Measurements from ENCODE around the gene MFN2. TPM values are rescaled to one million over a fixed set of nuclear protein-coding genes. Genes with fewer than 3 reads are reported as not detected.

The MFN2 gene
- total RNA-seq, 4 donors from 2014 or later: 80.0 to 131 (median 111) TPM

- DNase-seq: no peak
- Histone ChIP-seq H3K9me3 (no peaks in the 10 kb centered on the region), H3K4me1 (peaks cover 6 to 10% of the 10 kb centered on the region in 2 donors), H3K36me3 (no peaks in the 10 kb centered on the region), H3K4me3 (replicated peaks in 1 of 3) (no peak overlapping the region), H3K27ac (no peak overlapping the region), H3K27me3 (peaks cover 17% of the 10 kb centered on the region)
- TF ChIP-seq POLR2A (IDR thresholded peaks at IDR 0.05) (no peak), CTCF (IDR thresholded peaks at IDR 0.05) (no peak)
- 95 to 96% methylated on average over 3 of the region's 3 CpGs for WGBS, 2 donors
- intact Hi-C loops (cut with DNase I): no loop called here
Measured at GRCh38 chr1:12060500-12060899, 80.3 kb downstream of the MFN2 start.

Small RNA genes within 50 kb of the gene (microRNA-seq; reads per million reads assigned to microRNA genes)
- gene MIR6729: 1.1 reads per million

Small RNA genes within 50 kb of the gene (small RNA-seq; reads per million reads assigned to genes)
- gene AL096840.1 (not detected), gene MIR6729 (not detected), gene RF00019 (not detected), gene RN7SL649P (not detected)

Other genes starting within 250 kb of the MFN2 start
- 10 to 100 TPM; 35.6 to 72.4 (median 63.6) TPM for gene AGTRAP, start 244.3 kb upstream of the MFN2 start, total RNA-seq
- gene C1orf167, start 218.3 kb upstream of the MFN2 start, total RNA-seq: 1 to 10 TPM in 1 of 4 donors, under 1 TPM in 1, not detected in 2; 0.22 to 6.3 TPM
- gene MTHFR, start 174.5 kb upstream of the MFN2 start, total RNA-seq: 10 to 100 TPM; 52.8 to 96.9 (median 65.6) TPM
- gene CLCN6, start 174.3 kb upstream of the MFN2 start, total RNA-seq: 10 to 100 TPM; 14.8 to 38.4 (median 16.9) TPM
- gene NPPA, start 132.7 kb upstream of the MFN2 start, total RNA-seq: not detected
- not detected for gene NPPB, start 121.5 kb upstream of the MFN2 start, total RNA-seq
- gene KIAA2013, start 54.0 kb upstream of the MFN2 start, total RNA-seq: 10 to 100 TPM; 74.6 to 98.0 (median 84.0) TPM
- gene PLOD1, start 45.7 kb upstream of the MFN2 start, total RNA-seq: 100 to 1,000 TPM in 1 of 4 donors, 10 to 100 TPM in 3; 64.4 to 107 (median 80.8) TPM
- 10 to 100 TPM; 17.7 to 39.1 (median 30.6) TPM for gene MIIP, start 39.1 kb downstream of the MFN2 start, total RNA-seq
- gene TNFRSF8, start 82.9 kb downstream of the MFN2 start, total RNA-seq: not detected
- 10 to 100 TPM in 2 of 4 donors, 1 to 10 TPM in 2; 4.4 to 20.4 (median 9.0) TPM for gene TNFRSF1B, start 186.5 kb downstream of the MFN2 start, total RNA-seq
- gene VPS13D, start 249.6 kb downstream of the MFN2 start, total RNA-seq: 100 to 1,000 TPM; 137 to 238 (median 191) TPM